Esophagus squamous epithelium (tissue), 5 donors: Measurements from ENCODE around the gene ABHD1. TPM values are rescaled to one million over a fixed set of nuclear protein-coding genes. Genes with fewer than 3 reads are reported as not detected.

Source experiments
- DNase-seq: peaks from one replicate; lab custom pipeline; 2025; lab: John Stamatoyannopoulos, UW
- H3K27ac ChIP-seq, 4 donors: fragments of 200-600 bp; sonication (generic); one replicate each; pipeline ENCODE4 v1.5.1; 2016 to 2019; ENCODE audit warnings: mild to moderate bottlenecking in 1 of 4
- H3K27me3 ChIP-seq, 4 donors: fragments of 200-600 bp; sonication (generic); 1 replicate in 3 of 4; 2 replicates in 1 of 4; pipeline versions ENCODE4 v1.5.1 to v1.6.0; 2017 to 2021; ENCODE audit warnings: antibody characterized with exemption in 1 of 4
- H3K36me3 ChIP-seq, 3 donors: fragments of 200-600 bp; sonication (generic); one replicate each; pipeline ENCODE4 v1.5.1; 2016 to 2019
- H3K4me1 ChIP-seq, 3 donors: fragments of 200-600 bp; sonication (generic); one replicate each; pipeline ENCODE4 v1.5.1; 2017 to 2019
- H3K4me3 ChIP-seq, 4 donors: fragments of 200-600 bp; sonication (generic); 1 replicate in 3 of 4; 2 replicates in 1 of 4; pipeline ENCODE4 v1.5.1; 2016 to 2019; ENCODE audit warnings: mild to moderate bottlenecking in 2 of 4, moderate library complexity in 1 of 4
- H3K9me3 ChIP-seq, 3 donors: fragments of 200-600 bp; sonication (generic); one replicate each; pipeline ENCODE4 v1.5.1; 2016 to 2019
- POLR2A ChIP-seq, 4 donors: fragments of 450-650 bp; IDR thresholded peaks; one replicate each; pipeline ENCODE4 v1.6.1; 2017; ENCODE audit warnings: antibody characterized with exemption in 4 of 4, mild to moderate bottlenecking in 4 of 4, moderate library complexity in 3 of 4
- WGBS, 2 donors: methylation state at CpG; one replicate each; pipeline ENCODE4 v1.1.5; 2018; 5-methylcytosine and 5-hydroxymethylcytosine counted together
- intact Hi-C: fragments of 100-400 bp; cut with DNase I; formaldehyde crosslinking; loops from one replicate; pipeline ENCODE4 v1.15.0; 2022
- total RNA-seq, 4 donors: library from RNA; depleted of rRNA; stranded (reverse); fragments of >200 nt; gene quantifications; one replicate each; pipeline ENCODE4 v1.1.0, GENCODE V29; 2016
- TF ChIP-seq, protein P1 (sequence below), 6 experiments: fragments of 450-650 bp in 4 of 6; fragments of 200-600 bp in 2 of 6; sonication (generic) in 2 of 6; IDR thresholded peaks; one replicate each; pipeline ENCODE4 v1.5.1; 2016 to 2019; ENCODE audit warnings: antibody characterized with exemption in 6 of 6, mild to moderate bottlenecking in 4 of 6, moderate library complexity in 4 of 6
- donor health status: DM: yes; HTN: yes; CAD: no.

Gene ABHD1
- total RNA-seq, 4 donors from 2014 or later = not detected

DNA sequence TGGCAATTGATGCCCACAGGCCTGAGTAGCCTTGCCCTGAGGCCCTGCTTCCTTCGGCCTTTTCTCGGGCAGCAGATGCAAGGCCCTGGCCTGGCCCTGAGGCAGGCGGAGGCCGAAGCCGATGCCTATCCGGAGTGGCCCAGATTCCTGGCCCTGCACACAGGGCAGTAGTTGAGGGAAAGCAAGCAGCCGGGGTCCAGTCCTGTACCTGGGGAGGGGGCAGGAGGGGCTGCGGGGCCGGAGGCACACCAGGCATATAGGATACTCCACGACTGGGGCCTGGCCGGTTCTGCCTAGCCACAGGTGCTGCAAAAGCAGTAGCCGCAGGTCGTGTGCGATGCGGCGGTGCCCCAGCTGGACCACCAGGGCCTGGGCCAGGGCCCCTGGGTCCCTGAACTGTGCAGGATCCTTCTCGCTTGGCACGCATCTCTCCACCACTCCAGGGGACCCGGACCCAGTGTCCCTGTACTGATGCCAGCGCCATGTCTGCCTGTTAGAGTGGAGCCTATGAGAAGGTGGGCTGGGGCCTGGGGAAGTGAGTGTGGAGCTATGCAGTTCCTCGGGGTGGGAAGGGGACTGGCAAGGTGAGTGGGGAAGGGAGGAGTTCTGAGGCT is 13.8 kb downstream of the ABHD1 start:
- no peak for DNase-seq
- no peaks in the 10 kb centered on the region for H3K27me3 ChIP-seq
- intact Hi-C loops = no loop called here
- H3K27ac ChIP-seq = no peak overlapping the region
- WGBS, 2 donors = 87 to 92% methylated on average over 7 to 8 of the region's 21 CpGs
- H3K4me1 ChIP-seq = peaks cover 12 to 21% (median 13%) of the 10 kb centered on the region in 3 donors
- TF ChIP-seq, protein P1, sequence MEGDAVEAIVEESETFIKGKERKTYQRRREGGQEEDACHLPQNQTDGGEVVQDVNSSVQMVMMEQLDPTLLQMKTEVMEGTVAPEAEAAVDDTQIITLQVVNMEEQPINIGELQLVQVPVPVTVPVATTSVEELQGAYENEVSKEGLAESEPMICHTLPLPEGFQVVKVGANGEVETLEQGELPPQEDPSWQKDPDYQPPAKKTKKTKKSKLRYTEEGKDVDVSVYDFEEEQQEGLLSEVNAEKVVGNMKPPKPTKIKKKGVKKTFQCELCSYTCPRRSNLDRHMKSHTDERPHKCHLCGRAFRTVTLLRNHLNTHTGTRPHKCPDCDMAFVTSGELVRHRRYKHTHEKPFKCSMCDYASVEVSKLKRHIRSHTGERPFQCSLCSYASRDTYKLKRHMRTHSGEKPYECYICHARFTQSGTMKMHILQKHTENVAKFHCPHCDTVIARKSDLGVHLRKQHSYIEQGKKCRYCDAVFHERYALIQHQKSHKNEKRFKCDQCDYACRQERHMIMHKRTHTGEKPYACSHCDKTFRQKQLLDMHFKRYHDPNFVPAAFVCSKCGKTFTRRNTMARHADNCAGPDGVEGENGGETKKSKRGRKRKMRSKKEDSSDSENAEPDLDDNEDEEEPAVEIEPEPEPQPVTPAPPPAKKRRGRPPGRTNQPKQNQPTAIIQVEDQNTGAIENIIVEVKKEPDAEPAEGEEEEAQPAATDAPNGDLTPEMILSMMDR (IDR thresholded peaks at IDR 0.05) = no peak
- no peak for TF ChIP-seq POLR2A (IDR thresholded peaks at IDR 0.05)
- no peaks in the 10 kb centered on the region for H3K9me3 ChIP-seq
- peaks cover 0 to 6% (median 2%) of the 10 kb centered on the region in 3 donors for H3K36me3 ChIP-seq
- H3K4me3 ChIP-seq = no peak overlapping the region

DNA sequence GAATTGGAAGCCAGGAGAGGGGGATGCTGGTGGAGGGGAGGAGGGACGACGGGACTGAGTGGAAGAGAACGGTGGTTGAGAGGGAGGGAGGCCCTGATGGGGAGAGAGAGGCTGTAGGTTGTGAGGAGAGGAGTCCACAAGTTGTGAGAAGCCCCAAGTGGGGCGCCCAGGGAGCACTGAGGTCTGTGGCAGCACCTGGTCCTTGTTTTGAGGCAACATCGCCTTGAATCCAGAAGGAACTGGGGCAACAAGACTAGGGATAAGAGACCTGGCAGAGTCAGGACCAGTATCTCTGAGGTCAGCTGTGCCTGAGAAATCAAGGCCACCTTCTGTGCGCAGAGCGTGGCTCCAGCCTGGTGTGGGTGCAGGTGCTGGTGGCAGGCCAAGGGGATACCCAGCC is 14.5 kb downstream of the ABHD1 start:
- no peak for DNase-seq
- H3K27ac ChIP-seq = no peak overlapping the region
- 83 to 90% methylated on average over 7 of the region's 7 CpGs for WGBS, 2 donors
- intact Hi-C loops = no loop called here
- H3K27me3 ChIP-seq = no peaks in the 10 kb centered on the region
- TF ChIP-seq, protein P1 (IDR thresholded peaks at IDR 0.05) = no peak
- TF ChIP-seq POLR2A (IDR thresholded peaks at IDR 0.05) = no peak
- no peaks in the 10 kb centered on the region for H3K9me3 ChIP-seq
- H3K36me3 ChIP-seq = no peaks in the 10 kb centered on the region
- H3K4me3 ChIP-seq = no peak overlapping the region
- H3K4me1 ChIP-seq = peaks cover 6 to 15% (median 7%) of the 10 kb centered on the region in 3 donors

DNA sequence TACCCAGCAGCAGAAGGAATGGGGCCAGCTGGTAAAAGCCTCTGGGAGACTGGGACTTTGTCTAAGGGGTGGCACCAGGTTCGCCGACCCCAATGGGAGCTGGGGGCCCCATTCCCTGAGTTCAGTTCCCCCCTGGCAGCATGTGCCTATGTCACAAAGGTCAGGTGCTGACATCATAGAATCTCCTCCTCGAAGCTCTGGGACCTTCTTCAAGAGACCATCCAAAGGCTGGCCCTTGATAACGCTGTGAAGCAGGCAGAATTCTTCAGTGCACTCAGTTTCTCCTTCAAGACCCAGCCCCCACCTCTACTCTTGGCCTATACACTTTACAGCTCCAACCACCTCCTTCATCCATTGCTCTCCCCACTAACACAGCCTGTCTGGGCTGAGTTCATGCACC is 15.7 kb downstream of the ABHD1 start, which contains the start of gene PRR30:
PRR30 (minus strand) TSS at position 101 of the 400 bp plus-strand sequence. CDS start 1,081 bp downstream, outside the sequence.
- Histone ChIP-seq H3K27me3 (no peaks in the 10 kb centered on the region), H3K36me3 (no peaks in the 10 kb centered on the region), H3K27ac (no peak within 1 kb of the TSS), H3K9me3 (no peaks in the 10 kb centered on the region), H3K4me3 (no peak within 1 kb of the TSS), H3K4me1 (peaks cover 0 to 14% (median 0%) of the 10 kb centered on the region in 3 donors)
- intact Hi-C loops = no loop called here
- no peak for DNase-seq
- TF ChIP-seq, protein P1 (IDR thresholded peaks at IDR 0.05) = no peak
- TF ChIP-seq POLR2A (IDR thresholded peaks at IDR 0.05) = no peak
- WGBS, 2 donors = 76 to 78% methylated on average over 2 to 4 of the region's 4 CpGs

DNA sequence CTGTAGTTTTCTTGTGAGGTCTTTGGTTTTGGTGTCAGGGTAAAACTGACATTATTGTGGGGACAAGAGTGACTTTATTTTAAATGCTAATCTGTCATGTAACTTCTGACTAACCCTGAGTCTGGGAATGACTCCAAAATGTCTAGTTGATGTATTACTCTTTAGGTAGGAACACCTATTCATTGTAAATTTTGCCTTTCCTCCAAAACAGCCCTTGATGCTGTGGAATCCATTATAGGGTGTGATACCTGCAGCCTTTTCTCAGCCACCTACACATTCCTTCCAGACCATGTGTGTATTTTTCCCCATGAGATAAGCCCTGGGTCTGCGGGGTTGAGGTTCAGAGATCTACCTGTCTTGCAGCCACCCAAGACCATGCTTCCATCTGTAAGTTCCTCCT is 19.7 kb downstream of the ABHD1 start:
- H3K36me3 ChIP-seq = no peaks in the 10 kb centered on the region
- H3K4me1 ChIP-seq = peaks cover 0 to 8% (median 0%) of the 10 kb centered on the region in 3 donors
- H3K4me3 ChIP-seq = no peak overlapping the region
- no peaks in the 10 kb centered on the region for H3K9me3 ChIP-seq
- TF ChIP-seq, protein P1 (IDR thresholded peaks at IDR 0.05) = no peak
- TF ChIP-seq POLR2A (IDR thresholded peaks at IDR 0.05) = no peak
- no peak for DNase-seq
- intact Hi-C loops = no loop called here
- WGBS, 2 donors = 25 to 56% methylated on average over 1 of the region's 1 CpG
- no peak overlapping the region for H3K27ac ChIP-seq
- no peaks in the 10 kb centered on the region for H3K27me3 ChIP-seq

DNA sequence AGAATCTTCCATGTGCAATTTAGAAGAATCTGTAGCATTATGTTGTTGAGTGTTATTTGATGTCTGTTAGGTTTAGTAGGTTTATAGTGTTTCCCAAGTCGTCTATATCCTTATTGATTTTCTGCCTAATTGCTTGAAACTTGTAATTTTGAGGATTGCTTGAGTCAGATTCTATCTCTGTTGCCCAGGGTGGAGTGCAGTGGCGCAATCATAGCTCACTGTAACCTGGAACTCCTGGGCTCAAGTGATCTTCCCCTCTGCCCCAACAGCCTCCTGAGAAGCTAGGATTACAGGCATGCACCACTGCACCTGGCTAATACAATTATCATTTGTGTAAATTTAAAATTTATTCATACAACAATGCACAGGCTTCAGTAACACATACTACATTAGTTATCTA is 22.1 kb downstream of the ABHD1 start:
- Histone ChIP-seq H3K9me3 (no peaks in the 10 kb centered on the region), H3K4me3 (no peak overlapping the region), H3K27ac (no peak overlapping the region), H3K36me3 (no peaks in the 10 kb centered on the region), H3K27me3 (peaks cover 0 to 12% (median 0%) of the 10 kb centered on the region in 4 donors), H3K4me1 (peaks cover 0 to 8% (median 0%) of the 10 kb centered on the region in 3 donors)
- intact Hi-C loops = no loop called here
- 75 to 84% methylated on average over 2 of the region's 2 CpGs for WGBS, 2 donors
- no peak for TF ChIP-seq POLR2A (IDR thresholded peaks at IDR 0.05)
- TF ChIP-seq, protein P1 (IDR thresholded peaks at IDR 0.05) = no peak
- no peak for DNase-seq
